ENCODE results near the gene MTG2. TPM values are rescaled to one million over a fixed set of nuclear protein-coding genes. Genes with fewer than 3 reads are reported as not detected.

MTG2 gene
- total RNA-seq, 1 donor from 2014 or later: 13.3 TPM

- H3K4me3 ChIP-seq: no peak overlapping the region
- no peaks in the 10 kb centered on the region for H3K36me3 ChIP-seq
- intact Hi-C loops (cut with DNase I): no loop called here
- no peak overlapping the region for H3K27ac ChIP-seq
- H3K4me1 ChIP-seq: peaks cover 4% of the 10 kb centered on the region
- H3K27me3 ChIP-seq: peaks cover 6% of the 10 kb centered on the region
- TF ChIP-seq CTCF (IDR thresholded peaks at IDR 0.05) (no peak), POLR2A (IDR thresholded peaks at IDR 0.05) (no peak), POLR2AphosphoS5 (IDR thresholded peaks at IDR 0.05; ENCODE audit: insufficient read depth in 1 of 2, low read depth in 1 of 2) (no peak)
- no peaks in the 10 kb centered on the region for H3K9me3 ChIP-seq
- no peak for DNase-seq (ENCODE audit: extremely low spot score in 2 of 2)
These were observed 43.2 kb downstream of the MTG2 start for GRCh38 chr20:62225820-62226635.

GRCh38 chr20:62226707-62227590, 44.1 kb downstream of the MTG2 start:
- Histone ChIP-seq H3K9me3 (no peaks in the 10 kb centered on the region), H3K4me3 (no peak overlapping the region), H3K36me3 (no peaks in the 10 kb centered on the region), H3K27ac (no peak overlapping the region), H3K27me3 (peaks cover 3% of the 10 kb centered on the region), H3K4me1 (peaks cover under 1% of the 10 kb centered on the region)
- intact Hi-C loops (cut with DNase I): no loop called here
- no peak for TF ChIP-seq POLR2A (IDR thresholded peaks at IDR 0.05)
- no peak for TF ChIP-seq CTCF (IDR thresholded peaks at IDR 0.05)
- TF ChIP-seq POLR2AphosphoS5 (IDR thresholded peaks at IDR 0.05; ENCODE audit: insufficient read depth in 1 of 2, low read depth in 1 of 2): no peak
- no peak for DNase-seq (ENCODE audit: extremely low spot score in 2 of 2)

GRCh38 chr20:62227591-62227976, 44.8 kb downstream of the MTG2 start:
- no peaks in the 10 kb centered on the region for H3K36me3 ChIP-seq
- no peaks in the 10 kb centered on the region for H3K27me3 ChIP-seq
- H3K4me3 ChIP-seq: no peak overlapping the region
- intact Hi-C loops (cut with DNase I): no loop called here
- no peaks in the 10 kb centered on the region for H3K9me3 ChIP-seq
- H3K4me1 ChIP-seq: peaks cover 6% of the 10 kb centered on the region
- no peak for DNase-seq (ENCODE audit: extremely low spot score in 2 of 2)
- TF ChIP-seq CTCF (IDR thresholded peaks at IDR 0.05) (no peak), POLR2AphosphoS5 (IDR thresholded peaks at IDR 0.05; ENCODE audit: insufficient read depth in 1 of 2, low read depth in 1 of 2) (no peak), POLR2A (IDR thresholded peaks at IDR 0.05) (no peak)
- no peak overlapping the region for H3K27ac ChIP-seq

- Histone ChIP-seq H3K36me3 (no peaks in the 10 kb centered on the region), H3K9me3 (no peaks in the 10 kb centered on the region), H3K4me1 (peaks cover 13% of the 10 kb centered on the region), H3K27me3 (no peaks in the 10 kb centered on the region), H3K4me3 (no peak overlapping the region), H3K27ac (no peak overlapping the region)
- no peak for TF ChIP-seq POLR2A (IDR thresholded peaks at IDR 0.05)
- TF ChIP-seq CTCF (IDR thresholded peaks at IDR 0.05): no peak
- TF ChIP-seq POLR2AphosphoS5 (IDR thresholded peaks at IDR 0.05; ENCODE audit: insufficient read depth in 1 of 2, low read depth in 1 of 2): no peak
- intact Hi-C loops (cut with DNase I): no loop called here
- DNase-seq (ENCODE audit: extremely low spot score in 2 of 2): no peak
These were observed 45.4 kb downstream of the MTG2 start for GRCh38 chr20:62227977-62228958.
